NCI-H1417 (cell line): ENCODE results near the gene PGAP3.
"Not testable (repeated sequence)": the region's sequence is repeated elsewhere in the genome, so short reads cannot be mapped to it uniquely, and the experiment has no call there.

Source experiments
- DNase-seq, 3 experiments: peaks; one replicate each; lab custom pipeline; 2025; lab: John Stamatoyannopoulos, UW

Gene PGAP3

DNA sequence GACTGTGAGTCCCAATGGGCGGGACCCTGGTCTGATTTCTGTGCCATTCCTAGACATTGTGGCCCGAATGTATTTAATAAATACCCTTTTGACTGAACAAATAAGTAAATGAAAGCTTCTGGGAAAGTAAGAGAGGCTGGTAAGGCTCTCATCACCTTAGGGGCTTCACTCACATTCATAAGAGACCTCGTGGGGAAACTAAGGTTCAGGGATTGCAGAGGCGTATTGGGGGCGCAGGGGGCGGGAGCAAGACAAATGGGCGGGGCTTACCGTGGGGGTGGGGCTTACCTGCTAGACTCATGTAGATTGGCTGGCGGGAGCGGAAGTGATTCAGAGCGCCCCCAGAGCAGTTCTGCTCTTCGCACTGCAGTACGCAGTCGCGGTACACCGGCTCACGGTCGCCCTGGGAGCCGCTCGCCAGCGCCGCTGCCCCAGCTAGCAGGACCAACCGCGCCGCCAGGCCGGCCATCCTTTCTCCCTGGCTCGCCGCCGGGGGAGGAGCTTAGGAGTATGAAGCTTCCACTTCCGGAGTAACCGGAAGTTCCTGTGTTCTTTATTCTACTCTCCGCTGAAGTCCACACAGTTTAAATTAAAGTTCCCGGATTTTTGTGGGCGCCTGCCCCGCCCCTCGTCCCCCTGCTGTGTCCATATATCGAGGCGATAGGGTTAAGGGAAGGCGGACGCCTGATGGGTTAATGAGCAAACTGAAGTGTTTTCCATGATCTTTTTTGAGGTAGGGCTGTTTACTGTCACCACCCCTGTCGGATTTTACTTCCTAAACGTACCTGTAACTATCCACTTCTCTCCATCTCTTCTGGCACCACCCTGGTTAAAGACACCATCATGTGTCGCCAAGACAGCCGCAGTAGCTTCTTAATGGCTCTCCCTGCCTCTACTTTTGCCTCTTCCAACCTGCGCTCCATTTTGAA, at the start of gene PGAP3:
Gene PGAP3 (minus strand): TSS at position 512 of the 929 bp plus-strand sequence. CDS start 43 bp downstream, at position 469.
- DNase-seq, result peak; percentile 90 to 97 (median 96)

DNA sequence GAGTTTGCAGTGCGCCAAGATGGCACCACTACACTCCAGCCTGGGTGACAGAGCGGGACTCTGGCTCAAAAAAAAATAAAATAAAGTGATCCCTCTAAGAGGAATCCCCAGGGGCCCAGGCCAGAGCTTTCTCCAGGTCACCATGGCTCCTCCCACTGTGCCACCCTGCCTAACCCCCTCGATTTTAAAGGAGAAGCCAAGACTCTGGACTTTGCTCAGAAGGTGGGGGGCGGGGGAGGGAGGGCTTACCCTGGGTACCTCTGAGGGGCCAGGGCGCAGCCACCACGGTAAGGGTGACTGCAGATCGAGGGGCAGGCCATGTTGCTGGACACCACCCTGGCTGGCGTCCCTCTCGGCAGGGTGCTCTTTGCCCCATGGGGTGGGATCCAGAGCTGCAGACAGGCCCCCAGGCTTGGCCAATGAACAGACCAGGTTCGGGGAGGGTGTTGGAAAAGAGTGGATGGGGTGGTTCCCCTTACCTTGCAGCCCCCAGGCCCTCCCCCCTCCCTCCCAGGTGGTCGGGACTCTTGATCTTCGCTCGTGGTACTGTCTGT, 49.4 kb upstream of the PGAP3 start:
- DNase-seq, result no peak

DNA sequence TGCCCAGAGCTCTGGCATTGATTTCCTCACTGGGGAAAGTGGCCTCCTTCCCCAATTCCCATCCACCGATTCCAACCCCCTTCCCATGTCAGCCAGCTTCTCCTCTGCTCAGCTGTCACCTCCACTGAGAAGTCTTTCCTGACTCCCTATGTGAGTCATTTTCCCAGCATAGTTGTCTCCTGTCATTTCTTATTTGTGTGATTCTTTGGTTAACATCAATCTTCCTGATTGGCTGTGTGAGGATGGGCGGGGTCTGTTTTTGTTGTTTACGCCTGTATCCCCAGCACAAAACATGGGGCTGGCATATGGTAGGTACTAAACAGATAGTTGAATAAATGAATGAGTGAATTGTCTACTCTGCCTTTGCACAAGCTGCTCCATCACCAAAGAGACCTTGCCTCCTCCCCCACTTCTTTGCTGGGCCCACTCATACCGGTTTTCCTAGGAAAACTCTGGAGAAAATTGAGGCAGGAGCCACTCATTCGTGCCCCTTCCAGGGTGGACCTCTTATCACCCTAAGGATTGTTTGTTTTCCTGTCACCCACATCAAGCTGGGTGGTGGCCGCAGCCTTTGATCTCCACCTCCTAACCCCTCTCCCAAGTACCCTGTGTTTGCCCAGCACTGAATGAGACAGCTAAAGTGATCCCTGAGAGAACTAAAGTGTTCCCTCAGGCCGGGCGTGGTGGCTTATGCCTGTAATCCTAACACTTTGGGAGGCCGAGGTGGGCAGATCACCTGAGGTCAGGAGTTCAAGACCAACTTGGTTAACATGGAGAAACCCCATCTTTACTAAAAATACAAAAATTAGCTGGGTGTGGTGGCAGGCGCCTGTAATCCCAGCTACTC, 48.7 kb upstream of the PGAP3 start:
- peak in 1 of 3 experiments; percentile 48 for DNase-seq

DNA sequence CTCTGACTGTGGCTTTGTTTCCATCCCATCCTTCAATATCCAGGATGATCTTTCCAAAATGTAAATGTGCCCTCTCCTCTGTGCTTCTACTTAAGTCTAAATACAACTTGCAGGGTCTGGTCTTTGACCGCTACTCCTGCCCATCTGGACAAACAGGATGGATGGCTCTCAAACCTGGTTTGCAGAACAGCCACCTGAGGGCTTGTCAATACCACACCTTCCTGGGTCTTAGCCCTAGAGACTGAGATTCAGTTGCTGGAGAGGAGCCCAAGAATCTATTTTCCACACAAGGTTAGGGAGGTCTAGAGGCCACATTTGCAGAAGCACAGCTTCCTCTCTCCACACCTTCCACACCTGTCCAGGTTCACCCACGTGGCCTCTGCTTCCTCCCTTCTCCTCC, 48.0 kb upstream of the PGAP3 start:
- DNase-seq, result no peak

- no peak for DNase-seq
Observed at GRCh38 chr17:39732586-39732985, 44.7 kb upstream of the PGAP3 start.

- peak; percentile 87 to 91 (median 89) for DNase-seq
Observed at GRCh38 chr17:39730095-39730921, 42.5 kb upstream of the PGAP3 start, which contains the start of gene MIEN1. Gene MIEN1 (minus strand): TSS chr17:39730532. CDS start chr17:39730495, 37 bp downstream.

GRCh38 chr17:39729280-39729851, 41.5 kb upstream of the PGAP3 start:
- DNase-seq, result no peak

DNA sequence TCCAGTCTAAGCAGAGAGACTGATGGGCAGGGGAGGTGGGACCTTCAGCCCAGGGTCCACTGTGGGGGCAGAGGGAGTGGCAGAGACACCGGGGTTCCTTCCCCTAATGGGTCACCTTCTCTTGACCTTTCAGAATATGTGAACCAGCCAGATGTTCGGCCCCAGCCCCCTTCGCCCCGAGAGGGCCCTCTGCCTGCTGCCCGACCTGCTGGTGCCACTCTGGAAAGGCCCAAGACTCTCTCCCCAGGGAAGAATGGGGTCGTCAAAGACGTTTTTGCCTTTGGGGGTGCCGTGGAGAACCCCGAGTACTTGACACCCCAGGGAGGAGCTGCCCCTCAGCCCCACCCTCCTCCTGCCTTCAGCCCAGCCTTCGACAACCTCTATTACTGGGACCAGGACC, 39.7 kb upstream of the PGAP3 start:
- DNase-seq, result no peak

DNA sequence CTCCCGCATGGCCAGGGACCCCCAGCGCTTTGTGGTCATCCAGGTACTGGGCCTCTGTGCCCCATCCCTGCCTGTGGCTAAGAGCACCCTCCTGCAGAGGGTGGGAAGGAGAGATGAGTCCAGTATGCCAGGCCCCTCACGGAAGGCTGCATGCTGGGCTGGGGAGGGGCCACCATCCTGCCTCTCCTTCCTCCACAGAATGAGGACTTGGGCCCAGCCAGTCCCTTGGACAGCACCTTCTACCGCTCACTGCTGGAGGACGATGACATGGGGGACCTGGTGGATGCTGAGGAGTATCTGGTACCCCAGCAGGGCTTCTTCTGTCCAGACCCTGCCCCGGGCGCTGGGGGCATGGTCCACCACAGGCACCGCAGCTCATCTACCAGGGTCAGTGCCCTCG, 38.8 kb upstream of the PGAP3 start:
- DNase-seq, result no peak

GRCh38 chr17:39725923-39726322, 38.1 kb upstream of the PGAP3 start:
- not testable (repeated sequence) for DNase-seq

GRCh38 chr17:39724731-39725130, 36.9 kb upstream of the PGAP3 start:
- DNase-seq, result no peak

DNA sequence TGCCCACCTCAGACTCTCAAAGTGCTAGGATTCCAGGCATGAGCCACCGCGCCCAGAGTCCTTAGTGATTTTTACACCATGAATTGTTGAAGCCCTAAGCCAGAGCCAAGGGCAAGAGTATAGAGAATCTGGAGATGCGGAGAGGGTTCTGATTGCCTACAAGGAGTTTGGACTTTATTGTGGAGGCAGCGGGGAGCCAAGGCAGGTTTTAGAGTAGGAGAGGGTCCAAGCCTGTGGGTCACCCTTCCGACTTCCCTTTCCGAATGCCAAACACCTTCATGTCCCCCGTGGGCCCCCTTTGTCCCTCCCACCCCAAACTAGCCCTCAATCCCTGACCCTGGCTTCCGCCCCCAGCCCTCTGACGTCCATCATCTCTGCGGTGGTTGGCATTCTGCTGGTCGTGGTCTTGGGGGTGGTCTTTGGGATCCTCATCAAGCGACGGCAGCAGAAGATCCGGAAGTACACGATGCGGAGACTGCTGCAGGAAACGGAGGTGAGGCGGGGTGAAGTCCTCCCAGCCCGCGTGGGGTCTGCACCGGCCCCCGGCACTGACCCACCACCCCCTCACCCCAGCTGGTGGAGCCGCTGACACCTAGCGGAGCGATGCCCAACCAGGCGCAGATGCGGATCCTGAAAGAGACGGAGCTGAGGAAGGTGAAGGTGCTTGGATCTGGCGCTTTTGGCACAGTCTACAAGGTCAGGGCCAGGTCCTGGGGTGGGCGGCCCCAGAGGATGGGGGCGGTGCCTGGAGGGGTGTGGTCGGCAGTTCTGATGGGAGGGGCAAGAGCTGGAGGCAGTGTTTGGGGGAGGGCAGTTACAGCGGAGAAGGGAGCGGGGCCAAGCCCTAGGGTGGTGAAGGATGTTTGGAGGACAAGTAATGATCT, 35.4 kb upstream of the PGAP3 start:
- no peak for DNase-seq

DNA sequence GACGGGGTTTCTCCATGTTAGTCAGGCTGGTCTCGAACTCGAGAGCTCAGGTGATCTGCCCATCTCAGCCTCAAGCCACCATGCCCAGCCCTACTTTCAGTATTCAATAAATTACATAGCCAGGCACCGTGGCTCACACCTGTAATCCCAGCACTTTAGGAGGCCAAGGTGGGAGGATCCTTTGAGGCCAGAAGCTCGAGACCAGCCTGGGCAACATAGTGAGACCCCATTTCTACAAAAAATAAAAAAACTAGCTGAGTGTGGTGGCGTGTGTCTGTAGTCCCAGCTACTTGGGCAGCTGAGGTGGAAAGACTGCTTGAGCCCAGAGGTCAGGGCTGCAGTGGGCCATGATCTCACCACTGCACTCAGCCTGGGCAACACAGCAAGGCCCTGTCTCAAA, 34.2 kb upstream of the PGAP3 start:
- DNase-seq, result no peak

DNA sequence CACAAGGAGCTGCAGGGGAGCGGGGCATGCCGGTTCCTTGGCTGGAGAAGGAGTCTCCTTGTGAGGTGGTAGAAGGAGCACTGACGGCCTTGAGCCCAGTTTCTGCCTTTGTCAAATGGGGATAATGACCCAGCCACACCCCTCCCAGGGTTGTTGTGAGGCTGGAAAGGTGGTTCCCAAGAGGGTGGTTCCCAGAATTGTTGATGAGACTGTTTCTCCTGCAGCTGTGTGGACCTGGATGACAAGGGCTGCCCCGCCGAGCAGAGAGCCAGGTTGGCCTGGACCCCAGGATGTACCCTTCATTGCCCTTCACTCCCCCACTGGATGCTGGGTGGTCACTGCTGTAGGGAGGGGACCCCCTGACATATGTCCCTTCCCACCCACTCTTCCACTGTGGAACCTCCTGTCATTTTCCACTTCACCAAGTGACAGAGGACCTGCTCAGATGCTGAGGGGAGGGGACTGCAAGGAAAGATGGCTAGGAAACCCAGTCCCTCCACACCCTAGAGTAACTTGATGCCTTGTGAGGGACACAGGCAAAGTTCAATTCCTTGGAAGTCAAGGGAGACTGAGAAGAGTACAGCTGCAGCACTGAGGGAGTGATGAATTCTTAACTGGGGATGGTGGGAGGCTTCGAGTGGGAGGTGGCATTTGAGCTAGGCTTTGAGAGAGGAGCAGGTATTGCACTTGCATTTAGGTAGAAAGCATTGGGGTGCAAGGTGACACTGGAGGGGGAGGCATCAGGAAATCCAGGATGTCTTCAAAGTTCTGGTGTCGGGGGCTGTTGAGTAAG, 31.9 kb upstream of the PGAP3 start:
- no peak for DNase-seq

DNA sequence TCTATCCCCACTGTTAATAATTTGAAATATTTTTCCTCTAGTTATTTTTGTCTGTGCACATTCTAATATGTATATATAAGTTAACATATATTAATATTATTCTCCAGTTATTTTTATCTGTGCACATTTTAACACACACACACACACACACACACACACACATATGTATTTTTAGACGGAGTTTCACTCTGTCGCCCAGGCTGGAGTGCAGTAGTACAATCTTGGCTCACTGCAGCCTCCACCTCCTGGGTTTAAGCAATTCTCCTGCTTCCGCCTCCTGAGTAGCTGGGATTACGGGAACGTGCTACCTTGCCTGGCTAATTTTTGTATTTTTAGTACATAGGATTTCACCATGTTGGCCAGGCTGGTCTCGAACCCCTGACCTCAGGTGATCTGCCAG, 29.8 kb upstream of the PGAP3 start:
- no peak for DNase-seq

DNA sequence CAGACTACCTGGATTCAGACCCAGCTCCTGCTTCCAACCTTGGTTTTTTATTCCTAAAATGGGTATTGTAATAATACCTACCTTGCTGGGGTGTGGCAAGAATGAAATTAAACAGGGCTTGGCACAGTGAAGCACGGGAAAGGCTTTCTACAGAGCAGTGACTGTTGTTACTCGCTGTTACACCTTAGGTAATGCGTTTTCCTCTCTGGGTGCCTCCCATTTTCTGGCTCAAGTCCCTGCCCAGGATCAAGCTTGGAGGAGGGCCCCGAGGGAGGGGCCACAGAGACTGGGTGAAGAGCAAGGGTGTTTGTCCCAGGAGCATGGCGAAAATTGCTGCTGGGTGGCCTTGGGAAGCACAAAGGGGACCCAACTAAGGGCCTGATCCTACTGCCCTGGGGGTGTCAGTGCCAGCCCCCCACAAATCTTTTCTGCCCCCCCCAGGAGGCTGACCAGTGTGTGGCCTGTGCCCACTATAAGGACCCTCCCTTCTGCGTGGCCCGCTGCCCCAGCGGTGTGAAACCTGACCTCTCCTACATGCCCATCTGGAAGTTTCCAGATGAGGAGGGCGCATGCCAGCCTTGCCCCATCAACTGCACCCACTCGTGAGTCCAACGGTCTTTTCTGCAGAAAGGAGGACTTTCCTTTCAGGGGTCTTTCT, 29.2 kb upstream of the PGAP3 start:
- no peak for DNase-seq

DNA sequence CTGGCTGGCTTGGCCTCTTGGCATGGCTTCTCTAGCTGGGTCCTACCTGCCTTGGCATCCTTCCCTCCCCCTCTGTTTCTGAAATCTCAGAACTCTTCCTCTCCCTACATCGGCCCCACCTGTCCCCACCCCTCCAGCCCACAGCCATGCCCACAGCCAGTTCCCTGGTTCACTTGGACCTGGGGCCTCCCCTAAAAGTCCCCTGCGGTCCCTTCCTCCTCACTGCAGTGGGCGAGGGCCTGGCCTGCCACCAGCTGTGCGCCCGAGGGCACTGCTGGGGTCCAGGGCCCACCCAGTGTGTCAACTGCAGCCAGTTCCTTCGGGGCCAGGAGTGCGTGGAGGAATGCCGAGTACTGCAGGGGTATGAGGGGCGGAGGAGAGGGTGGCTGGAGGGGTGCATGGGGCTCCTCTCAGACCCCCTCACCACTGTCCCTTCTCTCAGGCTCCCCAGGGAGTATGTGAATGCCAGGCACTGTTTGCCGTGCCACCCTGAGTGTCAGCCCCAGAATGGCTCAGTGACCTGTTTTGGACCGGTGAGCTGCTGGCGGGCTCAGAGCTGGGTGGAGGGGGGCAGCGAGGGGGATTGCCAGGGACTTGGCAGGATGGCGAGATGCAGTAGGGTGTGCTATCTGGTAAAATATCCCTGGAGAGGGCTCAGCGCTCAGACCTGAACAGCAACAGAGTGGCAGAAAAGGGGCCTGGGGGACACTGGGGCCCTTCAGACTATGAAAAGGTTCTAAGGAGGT, 28.4 kb upstream of the PGAP3 start:
- DNase-seq, result no peak
